AG04449 (cell line): ENCODE results near the gene OTOP3.
"Not testable (repeated sequence)": the region's sequence is repeated elsewhere in the genome, so short reads cannot be mapped to it uniquely, and the experiment has no call there.

ENCODE experiments used
- CTCF ChIA-PET: fragments of 350-600 bp; formaldehyde crosslinking; extraction: SDS; loops from one replicate; lab custom pipeline; 2021; ENCODE audit warnings: antibody characterized with exemption; lab: Yijun Ruan, JAX
- POLR2A ChIA-PET: fragments of 400-600, 350-600 bp; formaldehyde crosslinking; extraction: SDS; loops from one replicate; lab custom pipeline; 2020; ENCODE audit warnings: antibody characterized with exemption, inconsistent platforms; lab: Yijun Ruan, JAX
- DNase-seq: peaks from one replicate; pipeline ENCODE4 v3.0.0-alpha.2; 2010; ENCODE audit warnings: low read depth, low spot score
- H3K4me3 ChIP-seq: 2 replicates; pipeline ENCODE4 v1.5.1; 2011; ENCODE audit warnings: low read depth, mild to moderate bottlenecking, control low read depth, low read length
- TF ChIP-seq, protein P1 (sequence below): IDR thresholded peaks from one replicate; pipeline ENCODE4 v1.5.1; 2011; ENCODE audit warnings: mild to moderate bottlenecking, moderate library complexity, low read length, control low read depth, inconsistent platforms; ENCODE audit not compliant: insufficient read depth; ENCODE audit errors: missing control alignments

Gene OTOP3

DNA sequence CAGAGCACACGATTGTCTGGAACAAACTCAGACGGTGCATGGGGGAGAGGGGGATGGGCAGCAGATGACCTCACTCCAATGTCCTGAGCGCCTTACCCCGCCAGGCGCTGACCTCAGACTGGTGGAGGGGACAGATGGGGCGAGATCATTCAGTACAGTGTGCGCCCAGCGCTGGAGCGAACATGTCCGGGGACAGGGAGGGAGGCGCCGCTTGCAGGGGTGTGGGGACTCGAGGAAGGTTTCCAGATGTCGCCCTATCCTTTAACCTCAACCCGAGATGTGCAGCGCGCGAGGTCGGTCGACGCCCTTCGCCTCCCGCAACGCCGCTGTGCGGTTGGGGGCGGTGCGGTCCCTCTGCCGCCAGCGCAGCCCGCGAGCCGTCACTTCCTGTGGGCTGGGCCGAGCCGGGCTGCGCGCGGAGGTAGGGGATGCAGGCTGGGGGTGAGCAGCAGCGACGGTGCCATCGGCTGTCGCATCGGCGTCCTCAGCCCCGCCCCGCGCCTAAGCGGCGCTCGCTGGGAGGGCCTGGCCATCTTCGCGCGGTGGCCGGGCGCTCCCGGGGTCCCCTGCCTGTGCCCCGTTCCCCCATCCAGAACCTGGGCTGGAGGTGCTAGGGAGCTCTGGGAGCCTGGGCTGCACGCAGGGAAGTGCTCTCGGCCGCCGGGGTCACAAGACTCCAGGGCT lies 46.4 kb downstream of the OTOP3 start:
- H3K4me3 ChIP-seq = peak overlapping the region; percentile 72
- TF ChIP-seq, protein P1, sequence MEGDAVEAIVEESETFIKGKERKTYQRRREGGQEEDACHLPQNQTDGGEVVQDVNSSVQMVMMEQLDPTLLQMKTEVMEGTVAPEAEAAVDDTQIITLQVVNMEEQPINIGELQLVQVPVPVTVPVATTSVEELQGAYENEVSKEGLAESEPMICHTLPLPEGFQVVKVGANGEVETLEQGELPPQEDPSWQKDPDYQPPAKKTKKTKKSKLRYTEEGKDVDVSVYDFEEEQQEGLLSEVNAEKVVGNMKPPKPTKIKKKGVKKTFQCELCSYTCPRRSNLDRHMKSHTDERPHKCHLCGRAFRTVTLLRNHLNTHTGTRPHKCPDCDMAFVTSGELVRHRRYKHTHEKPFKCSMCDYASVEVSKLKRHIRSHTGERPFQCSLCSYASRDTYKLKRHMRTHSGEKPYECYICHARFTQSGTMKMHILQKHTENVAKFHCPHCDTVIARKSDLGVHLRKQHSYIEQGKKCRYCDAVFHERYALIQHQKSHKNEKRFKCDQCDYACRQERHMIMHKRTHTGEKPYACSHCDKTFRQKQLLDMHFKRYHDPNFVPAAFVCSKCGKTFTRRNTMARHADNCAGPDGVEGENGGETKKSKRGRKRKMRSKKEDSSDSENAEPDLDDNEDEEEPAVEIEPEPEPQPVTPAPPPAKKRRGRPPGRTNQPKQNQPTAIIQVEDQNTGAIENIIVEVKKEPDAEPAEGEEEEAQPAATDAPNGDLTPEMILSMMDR = no peak
- no peak for DNase-seq
- ChIA-PET CTCF (interaction anchor here (0.7 to 3.2 kb wide), 4 partner anchors 11 to 22 kb away, joined by 3 to 22 read pairs (median 4); no protein-coding TSS in a partner anchor), POLR2A (interaction anchor here (0.7 kb wide), 1 partner anchor 29 kb away, joined by 3 read pairs; no protein-coding TSS in a partner anchor)

DNA sequence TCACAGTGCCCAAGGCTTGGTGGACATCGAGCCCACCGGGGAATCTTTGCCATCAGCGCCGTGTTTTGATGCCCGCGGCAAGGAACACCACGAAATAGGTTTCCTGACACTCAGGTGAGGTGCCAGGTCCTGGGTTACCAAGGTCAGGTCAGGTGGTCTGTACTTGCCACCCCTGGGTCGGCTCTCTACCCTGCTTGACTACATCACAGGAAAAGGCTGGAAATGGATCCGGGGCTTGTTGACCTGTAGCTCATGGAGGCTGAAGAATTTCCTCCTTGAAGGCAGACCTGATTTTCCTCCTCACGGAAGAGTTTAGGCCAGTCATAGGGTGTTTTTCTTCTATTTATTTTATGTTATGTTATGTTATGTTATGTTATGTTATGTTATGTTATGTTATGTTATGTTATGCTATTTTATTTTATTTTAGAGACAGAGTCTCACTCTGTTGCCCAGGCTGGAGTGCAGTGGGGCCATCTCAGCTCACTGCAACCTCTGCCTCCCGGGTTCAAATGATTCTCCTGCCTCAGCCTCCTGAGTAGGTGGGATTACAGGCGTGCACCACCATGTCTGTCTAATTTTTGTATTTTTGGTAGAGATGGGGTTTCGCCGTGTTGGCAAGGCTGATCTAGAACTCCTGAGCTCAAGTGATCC lies 47.1 kb downstream of the OTOP3 start:
- peak overlapping the region; percentile 72 for H3K4me3 ChIP-seq
- POLR2A ChIA-PET = interaction anchor here (0.7 kb wide), 2 partner anchors 9 to 28 kb away, joined by 3 read pairs; no protein-coding TSS in a partner anchor
- DNase-seq = not testable (repeated sequence)
- CTCF ChIA-PET = interaction anchor here (0.7 to 3.2 kb wide), 5 partner anchors 11 to 30 kb away, joined by 3 to 22 read pairs (median 5); partner anchors contain the start of gene MRPL58

DNA sequence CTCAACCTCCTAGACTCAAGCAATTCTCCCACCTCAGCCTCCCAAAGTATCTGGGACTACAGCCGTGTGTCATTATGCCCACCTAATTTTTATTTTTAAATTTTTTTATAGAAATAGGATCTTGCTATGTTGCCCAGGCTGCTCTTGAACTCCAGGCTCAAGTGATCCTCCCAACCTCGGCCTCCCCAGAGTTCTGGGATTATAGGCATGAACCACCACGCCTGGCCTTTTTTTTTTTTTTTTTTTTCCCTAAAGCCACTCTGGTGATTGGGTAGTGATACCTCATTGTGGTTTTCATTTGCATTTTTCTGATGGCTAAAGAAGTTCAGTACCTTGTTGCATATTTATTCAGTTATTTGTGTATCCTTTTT lies 50.5 kb downstream of the OTOP3 start:
- TF ChIP-seq, protein P1 = no peak
- ChIA-PET POLR2A (no interaction called here), CTCF (interaction anchor here (1.3 kb wide), 1 partner anchor 23 kb away, joined by 3 read pairs; no protein-coding TSS in a partner anchor)
- no peak for DNase-seq
- no peak overlapping the region for H3K4me3 ChIP-seq

DNA sequence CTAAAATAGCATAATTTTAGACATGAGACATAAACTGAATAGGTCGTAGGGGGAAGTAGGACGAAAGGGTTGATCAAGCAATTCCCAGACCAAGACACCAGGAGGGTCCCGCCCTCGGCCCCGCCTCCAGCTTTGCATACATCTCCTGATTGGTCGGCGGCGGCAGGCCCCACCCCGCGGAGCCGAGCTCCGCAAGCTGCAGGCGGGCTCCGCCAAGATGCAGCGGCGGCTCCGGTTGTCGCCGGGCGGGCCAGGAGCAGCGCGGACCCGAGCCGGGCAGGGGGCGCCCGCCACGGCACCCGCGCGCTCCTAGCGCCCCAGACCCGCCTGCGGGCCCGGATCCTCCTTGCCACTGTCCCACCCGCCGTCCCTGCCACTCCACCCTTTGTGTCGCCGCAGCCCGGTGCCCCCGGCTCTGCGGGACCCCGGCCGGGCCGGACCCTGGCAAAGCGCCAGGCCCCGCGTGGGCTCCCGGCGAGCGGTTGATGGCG lies 51.8 kb downstream of the OTOP3 start, which contains the start of gene CDR2L:
TSS of gene CDR2L (plus strand) at position 215 of the 491 bp plus-strand sequence. CDS start 412 bp downstream, outside the sequence.
- POLR2A ChIA-PET = interaction anchor here (0.7 to 2.9 kb wide), 7 partner anchors 13 to 114 kb away, joined by 3 to 45 read pairs (median 3); partner anchors contain the start of gene MRPL58
- CTCF ChIA-PET = interaction anchor here (0.8 to 4.8 kb wide), 9 partner anchors 9 to 118 kb away, joined by 3 to 46 read pairs (median 5); partner anchors contain the start of genes HID1 and MRPL58
- TF ChIP-seq, protein P1 = no peak
- peak; percentile 67 for DNase-seq
- H3K4me3 ChIP-seq = peak within 1 kb of the TSS; percentile 74

DNA sequence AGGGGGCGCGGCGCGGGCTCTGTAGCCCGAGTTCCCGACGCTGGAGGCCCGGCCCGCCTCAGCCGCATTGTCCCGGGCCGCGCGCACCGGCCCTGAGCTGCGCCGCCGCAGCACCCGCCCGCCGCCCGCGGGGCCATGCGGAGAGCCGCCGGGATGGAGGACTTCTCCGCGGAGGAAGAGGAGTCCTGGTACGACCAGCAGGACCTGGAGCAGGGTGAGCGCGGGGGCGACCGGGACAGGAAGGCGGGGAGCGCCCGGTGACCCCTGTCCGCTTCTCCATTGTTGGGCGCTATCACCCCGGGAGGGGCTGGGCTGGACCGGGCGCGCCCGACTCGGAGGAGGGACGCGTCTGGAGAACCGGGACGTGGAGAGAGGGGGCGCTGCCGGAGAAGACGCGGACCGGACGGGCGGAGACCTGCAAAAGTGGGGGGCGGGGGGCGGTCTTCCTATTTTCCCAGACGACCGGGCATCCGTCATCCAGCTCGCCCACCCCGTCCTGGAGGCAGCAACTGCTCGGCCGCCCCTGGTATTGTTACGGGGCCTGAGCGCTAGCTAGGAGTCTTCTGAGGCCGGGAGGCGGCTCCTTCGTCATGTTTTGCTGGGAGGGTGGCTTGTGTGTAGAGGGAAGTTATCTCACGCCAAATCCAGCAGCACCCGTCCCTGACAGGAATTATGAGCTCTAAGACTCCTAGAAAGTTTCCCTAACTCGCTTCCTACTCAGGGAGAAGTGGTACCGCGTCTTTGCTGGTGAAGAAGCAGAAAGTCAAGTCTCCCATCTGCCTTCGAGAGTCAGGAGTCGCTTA lies 52.4 kb downstream of the OTOP3 start:
- ChIA-PET POLR2A (interaction anchor here (0.6 to 2.9 kb wide), 8 partner anchors 13 to 115 kb away, joined by 3 to 45 read pairs (median 4); partner anchors contain the start of gene MRPL58), CTCF (interaction anchor here (0.7 to 4.8 kb wide), 20 partner anchors 8 to 143 kb away, joined by 3 to 46 read pairs (median 4); partner anchors contain the start of genes HID1, MRPL58 and NT5C)
- DNase-seq = no peak
- H3K4me3 ChIP-seq = peak overlapping the region; percentile 74
- TF ChIP-seq, protein P1 = peak; percentile 62
